ENCODE measurements around the gene TBC1D1.

Gene TBC1D1

DNA sequence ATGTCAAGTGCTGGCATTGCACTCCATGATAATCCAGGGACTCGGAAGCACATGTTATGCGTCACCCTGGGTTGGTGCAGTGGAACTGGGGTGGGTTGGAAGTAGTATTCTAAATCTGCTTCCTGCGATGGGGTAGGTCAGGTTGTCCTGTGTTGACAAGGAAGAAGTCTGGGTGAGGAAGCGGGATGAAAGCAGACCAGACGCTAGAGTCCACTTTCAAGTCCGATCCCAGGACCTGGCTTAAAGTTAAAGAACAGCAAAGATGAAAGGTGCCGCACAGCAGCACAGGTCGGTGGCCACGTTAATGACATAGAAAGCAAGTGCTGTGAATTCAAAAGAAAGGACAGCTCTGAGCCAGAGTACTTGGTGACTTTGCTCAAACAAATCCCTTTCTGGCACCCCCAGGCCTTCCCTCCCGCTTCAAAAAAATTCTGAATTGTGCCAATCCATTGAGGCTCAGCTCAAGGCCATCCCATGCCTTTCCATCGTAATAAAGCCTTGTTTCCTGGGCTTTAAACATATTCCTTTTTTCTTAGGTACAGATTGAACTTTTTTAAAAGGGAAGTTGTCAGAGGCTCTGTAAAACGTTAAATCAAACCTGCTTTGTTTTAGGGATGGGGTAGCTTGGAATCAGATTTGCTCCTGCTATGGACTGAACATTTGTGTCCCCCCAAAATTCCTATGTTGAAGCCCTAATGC lies 187.1 kb downstream of the TBC1D1 start:
- Histone ChIP-seq H3K9me3 (ENCODE audit: control insufficient read depth, insufficient read depth, low read depth, low read length) (no peaks in the 10 kb centered on the region), H3K27ac (ENCODE audit: extremely low read depth, low read depth, low read length) (no peak overlapping the region), H3K36me3 (ENCODE audit: control insufficient read depth in 2 of 2, insufficient read depth in 1 of 2, low read length in 2 of 2) (peaks cover 0 to 4% of the 10 kb centered on the region in 2 experiments; a peak in 1 of 3 replicates), H3K4me1 (ENCODE audit: control insufficient read depth, insufficient read depth, low read length) (no peaks in the 10 kb centered on the region), H3K4me3 (ENCODE audit: low read depth, low read length) (no peak overlapping the region)
- ChIA-PET POLR2A (no interaction called here), CTCF (interaction anchor here (0.6 to 1.0 kb wide), 2 partner anchors 8 to 530 kb away, joined by 3 read pairs; no protein-coding TSS in a partner anchor)
- TF ChIP-seq ZNF146 (tag by site-specific recombination; IDR thresholded peaks at IDR 0.05): no peak
- TF ChIP-seq ZNF184 (tag by site-specific recombination; IDR thresholded peaks at IDR 0.05): no peak
- no peak for TF ChIP-seq ZNF37A (tag by site-specific recombination; IDR thresholded peaks at IDR 0.05)
- no peak for TF ChIP-seq KLF7 (tag by site-specific recombination; IDR thresholded peaks at IDR 0.05; ENCODE audit: borderline replicate concordance)
- no peak for TF ChIP-seq ZNF354C (tag by site-specific recombination; IDR thresholded peaks at IDR 0.05; ENCODE audit: borderline replicate concordance, low read depth)
- TF ChIP-seq ZNF529 (tag by site-specific recombination; IDR thresholded peaks at IDR 0.05; ENCODE audit: insufficient replicate concordance): no peak
- TF ChIP-seq ZNF133 (tag by site-specific recombination; IDR thresholded peaks at IDR 0.05): no peak
- TF ChIP-seq ZNF221 (tag by site-specific recombination; IDR thresholded peaks at IDR 0.05; ENCODE audit: borderline replicate concordance): no peak
- TF ChIP-seq KLF10 (tag by site-specific recombination; IDR thresholded peaks at IDR 0.05): no peak
- no peak for TF ChIP-seq ZNF654 (tag by site-specific recombination; IDR thresholded peaks at IDR 0.05; ENCODE audit: low read depth)
- no peak for TF ChIP-seq ZNF792 (tag by site-specific recombination; IDR thresholded peaks at IDR 0.05)
- TF ChIP-seq ZNF169 (tag by site-specific recombination; IDR thresholded peaks at IDR 0.05): no peak
- no peak for TF ChIP-seq EGR2 (tag by site-specific recombination; IDR thresholded peaks at IDR 0.05; ENCODE audit: low read depth)
- TF ChIP-seq, protein P1, sequence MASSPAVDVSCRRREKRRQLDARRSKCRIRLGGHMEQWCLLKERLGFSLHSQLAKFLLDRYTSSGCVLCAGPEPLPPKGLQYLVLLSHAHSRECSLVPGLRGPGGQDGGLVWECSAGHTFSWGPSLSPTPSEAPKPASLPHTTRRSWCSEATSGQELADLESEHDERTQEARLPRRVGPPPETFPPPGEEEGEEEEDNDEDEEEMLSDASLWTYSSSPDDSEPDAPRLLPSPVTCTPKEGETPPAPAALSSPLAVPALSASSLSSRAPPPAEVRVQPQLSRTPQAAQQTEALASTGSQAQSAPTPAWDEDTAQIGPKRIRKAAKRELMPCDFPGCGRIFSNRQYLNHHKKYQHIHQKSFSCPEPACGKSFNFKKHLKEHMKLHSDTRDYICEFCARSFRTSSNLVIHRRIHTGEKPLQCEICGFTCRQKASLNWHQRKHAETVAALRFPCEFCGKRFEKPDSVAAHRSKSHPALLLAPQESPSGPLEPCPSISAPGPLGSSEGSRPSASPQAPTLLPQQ (tag by site-specific recombination; IDR thresholded peaks at IDR 0.05): no peak
- TF ChIP-seq, protein P2, sequence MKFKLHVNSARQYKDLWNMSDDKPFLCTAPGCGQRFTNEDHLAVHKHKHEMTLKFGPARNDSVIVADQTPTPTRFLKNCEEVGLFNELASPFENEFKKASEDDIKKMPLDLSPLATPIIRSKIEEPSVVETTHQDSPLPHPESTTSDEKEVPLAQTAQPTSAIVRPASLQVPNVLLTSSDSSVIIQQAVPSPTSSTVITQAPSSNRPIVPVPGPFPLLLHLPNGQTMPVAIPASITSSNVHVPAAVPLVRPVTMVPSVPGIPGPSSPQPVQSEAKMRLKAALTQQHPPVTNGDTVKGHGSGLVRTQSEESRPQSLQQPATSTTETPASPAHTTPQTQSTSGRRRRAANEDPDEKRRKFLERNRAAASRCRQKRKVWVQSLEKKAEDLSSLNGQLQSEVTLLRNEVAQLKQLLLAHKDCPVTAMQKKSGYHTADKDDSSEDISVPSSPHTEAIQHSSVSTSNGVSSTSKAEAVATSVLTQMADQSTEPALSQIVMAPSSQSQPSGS (tag by site-specific recombination; IDR thresholded peaks at IDR 0.05; ENCODE audit: low read depth): no peak
- no peak for TF ChIP-seq ZNF677 (tag by site-specific recombination; IDR thresholded peaks at IDR 0.05)
- no peak for TF ChIP-seq ZNF132 (tag by site-specific recombination; IDR thresholded peaks at IDR 0.05; ENCODE audit: borderline replicate concordance)
- TF ChIP-seq ZSCAN16 (tag by site-specific recombination; IDR thresholded peaks at IDR 0.05): no peak
- no peak for TF ChIP-seq ZBTB7A (tag by site-specific recombination; IDR thresholded peaks at IDR 0.05; ENCODE audit: low read depth)
- no peak for TF ChIP-seq ZNF121 (tag by site-specific recombination; IDR thresholded peaks at IDR 0.05)

DNA sequence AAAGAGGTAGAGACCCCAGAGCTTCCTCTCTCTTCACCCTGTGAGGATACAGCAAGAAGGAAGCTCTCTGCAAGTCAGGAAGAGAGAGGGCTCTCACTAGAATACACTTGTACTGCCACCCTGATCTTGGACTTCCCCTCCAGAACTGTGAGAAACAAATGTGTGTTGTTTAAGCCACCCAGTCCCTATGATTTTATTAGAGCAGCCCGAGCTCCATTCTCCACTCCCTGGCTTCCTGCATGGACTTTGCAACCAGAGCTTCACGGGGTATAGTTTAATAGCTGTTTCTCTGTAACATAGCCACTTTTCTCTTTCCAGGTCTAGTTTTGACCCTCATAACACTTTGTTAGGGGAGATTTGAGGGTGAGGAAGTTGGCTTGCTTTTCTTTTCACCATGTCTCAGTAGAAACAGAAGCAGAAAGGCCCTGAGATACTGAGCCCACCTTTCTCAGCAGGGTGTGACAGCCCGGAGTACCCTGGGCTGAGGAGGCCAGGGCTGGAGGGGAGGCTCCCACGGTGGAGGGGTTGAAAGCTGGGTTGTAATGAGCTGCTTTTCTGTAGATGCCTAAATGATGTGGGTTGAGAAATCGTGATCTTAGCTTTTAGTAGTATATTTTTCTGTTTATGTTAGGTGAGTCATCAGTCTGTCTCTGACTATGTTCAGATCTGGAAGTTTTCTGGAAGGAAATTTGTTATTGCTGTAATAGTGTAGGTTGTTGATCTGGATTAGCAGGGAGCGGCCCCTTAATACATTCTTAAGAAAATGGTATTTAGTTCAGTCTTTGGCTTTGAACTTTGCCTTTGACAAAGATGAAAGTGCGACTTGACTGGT lies 187.9 kb downstream of the TBC1D1 start:
- CTCF ChIA-PET: interaction anchor here (0.6 to 1.0 kb wide), 2 partner anchors 9 to 529 kb away, joined by 3 read pairs; no protein-coding TSS in a partner anchor
- peaks cover 0 to 4% of the 10 kb centered on the region in 2 experiments; a peak in 1 of 3 replicates for H3K36me3 ChIP-seq (ENCODE audit: control insufficient read depth in 2 of 2, insufficient read depth in 1 of 2, low read length in 2 of 2)
- POLR2A ChIA-PET: no interaction called here
- H3K4me1 ChIP-seq (ENCODE audit: control insufficient read depth, insufficient read depth, low read length): no peaks in the 10 kb centered on the region
- no peak overlapping the region for H3K27ac ChIP-seq (ENCODE audit: extremely low read depth, low read depth, low read length)
- no peaks in the 10 kb centered on the region for H3K9me3 ChIP-seq (ENCODE audit: control insufficient read depth, insufficient read depth, low read depth, low read length)
- no peak overlapping the region for H3K4me3 ChIP-seq (ENCODE audit: low read depth, low read length)
- TF ChIP-seq ZFHX2 (tag by site-specific recombination; conservative IDR thresholded peaks at IDR 0.05) (peak; percentile 42), ZNF600 (tag by site-specific recombination; IDR thresholded peaks at IDR 0.05) (0 out of 2 replicates have a peak, but pooled peaks have one; percentile 38), RBAK (tag by site-specific recombination; IDR thresholded peaks at IDR 0.05) (no peak), ZNF843 (tag by site-specific recombination; IDR thresholded peaks at IDR 0.05) (no peak), ZNF621 (tag by site-specific recombination; IDR thresholded peaks at IDR 0.05) (no peak), ZNF501 (tag by site-specific recombination; IDR thresholded peaks at IDR 0.05) (no peak), ZNF701 (tag by site-specific recombination; IDR thresholded peaks at IDR 0.05) (no peak)
- TF ChIP-seq, protein P3, sequence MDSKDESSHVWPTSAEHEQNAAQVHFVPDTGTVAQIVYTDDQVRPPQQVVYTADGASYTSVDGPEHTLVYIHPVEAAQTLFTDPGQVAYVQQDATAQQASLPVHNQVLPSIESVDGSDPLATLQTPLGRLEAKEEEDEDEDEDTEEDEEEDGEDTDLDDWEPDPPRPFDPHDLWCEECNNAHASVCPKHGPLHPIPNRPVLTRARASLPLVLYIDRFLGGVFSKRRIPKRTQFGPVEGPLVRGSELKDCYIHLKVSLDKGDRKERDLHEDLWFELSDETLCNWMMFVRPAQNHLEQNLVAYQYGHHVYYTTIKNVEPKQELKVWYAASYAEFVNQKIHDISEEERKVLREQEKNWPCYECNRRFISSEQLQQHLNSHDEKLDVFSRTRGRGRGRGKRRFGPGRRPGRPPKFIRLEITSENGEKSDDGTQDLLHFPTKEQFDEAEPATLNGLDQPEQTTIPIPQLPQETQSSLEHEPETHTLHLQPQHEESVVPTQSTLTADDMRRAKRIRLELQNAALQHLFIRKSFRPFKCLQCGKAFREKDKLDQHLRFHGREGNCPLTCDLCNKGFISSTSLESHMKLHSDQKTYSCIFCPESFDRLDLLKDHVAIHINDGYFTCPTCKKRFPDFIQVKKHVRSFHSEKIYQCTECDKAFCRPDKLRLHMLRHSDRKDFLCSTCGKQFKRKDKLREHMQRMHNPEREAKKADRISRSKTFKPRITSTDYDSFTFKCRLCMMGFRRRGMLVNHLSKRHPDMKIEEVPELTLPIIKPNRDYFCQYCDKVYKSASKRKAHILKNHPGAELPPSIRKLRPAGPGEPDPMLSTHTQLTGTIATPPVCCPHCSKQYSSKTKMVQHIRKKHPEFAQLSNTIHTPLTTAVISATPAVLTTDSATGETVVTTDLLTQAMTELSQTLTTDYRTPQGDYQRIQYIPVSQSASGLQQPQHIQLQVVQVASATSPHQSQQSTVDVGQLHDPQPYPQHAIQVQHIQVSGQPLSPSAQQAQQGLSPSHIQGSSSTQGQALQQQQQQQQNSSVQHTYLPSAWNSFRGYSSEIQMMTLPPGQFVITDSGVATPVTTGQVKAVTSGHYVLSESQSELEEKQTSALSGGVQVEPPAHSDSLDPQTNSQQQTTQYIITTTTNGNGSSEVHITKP (tag by site-specific recombination; IDR thresholded peaks at IDR 0.05): 0 out of 2 replicates have a peak, but pooled peaks have one; percentile 49
